HG03575 (cell line): Measurements from ENCODE around the gene UEVLD.

Source experiments
- ATAC-seq: cut with Tn5 transposase; IDR thresholded peaks from one replicate; pipeline ENCODE4 v1.9.1; 2021; ENCODE audit not compliant: unreplicated experiment, insufficient number of reproducible peaks, low FRiP score; ENCODE audit errors: extremely low read depth

The UEVLD gene

GRCh38 chr11:18523084-18523483, 65.5 kb downstream of the UEVLD start:
- ATAC-seq = no peak

- ATAC-seq = no peak
Observed at GRCh38 chr11:18522388-18522787, 66.1 kb downstream of the UEVLD start.

GRCh38 chr11:18521122-18521521, 67.4 kb downstream of the UEVLD start:
- no peak for ATAC-seq

GRCh38 chr11:18502352-18502751, 86.2 kb downstream of the UEVLD start:
- ATAC-seq = no peak

- no peak for ATAC-seq
Observed at GRCh38 chr11:18501629-18502028, 86.9 kb downstream of the UEVLD start.

GRCh38 chr11:18498039-18498438, 90.5 kb downstream of the UEVLD start:
- ATAC-seq = no peak

GRCh38 chr11:18495703-18496102, 92.8 kb downstream of the UEVLD start:
- no peak for ATAC-seq

- ATAC-seq = no peak
Observed at GRCh38 chr11:18495271-18495670, 93.3 kb downstream of the UEVLD start.

- ATAC-seq = no peak
Observed at GRCh38 chr11:18493310-18493709, 95.2 kb downstream of the UEVLD start.

GRCh38 chr11:18492888-18493287, 95.6 kb downstream of the UEVLD start:
- no peak for ATAC-seq

GRCh38 chr11:18491924-18492323, 96.6 kb downstream of the UEVLD start:
- ATAC-seq = no peak

- ATAC-seq = no peak
Observed at GRCh38 chr11:18490736-18491485, 97.6 kb downstream of the UEVLD start.

- ATAC-seq = no peak
Observed at GRCh38 chr11:18490319-18490718, 98.2 kb downstream of the UEVLD start.

GRCh38 chr11:18485913-18486528, 102.5 kb downstream of the UEVLD start:
- ATAC-seq = no peak
